HTERT RPE-1 (cell line): ENCODE measurements around the gene CASTOR2.
"Not testable (repeated sequence)": the region's sequence is repeated elsewhere in the genome, so short reads cannot be mapped to it uniquely, and the experiment has no call there.

Experiments
- in situ Hi-C: fragments of 300-500 bp; cut with MboI; formaldehyde crosslinking; loops from 4 replicates; pipeline ENCODE4 v1.14.3; 2020; ENCODE audit warnings: low sequenced_read_pairs

Gene CASTOR2

GRCh38 chr7:75049817-75050216 is 85.3 kb downstream of the CASTOR2 start:
- in situ Hi-C loops = no loop called here

- in situ Hi-C loops = no loop called here
Measured at GRCh38 chr7:75050501-75050900, 86.0 kb downstream of the CASTOR2 start.

- in situ Hi-C loops = no loop called here
Measured at GRCh38 chr7:75054744-75055143, 90.2 kb downstream of the CASTOR2 start.

GRCh38 chr7:75055155-75055554 is 90.7 kb downstream of the CASTOR2 start:
- in situ Hi-C loops = no loop called here

GRCh38 chr7:75055830-75056772 is 91.6 kb downstream of the CASTOR2 start:
- in situ Hi-C loops = no loop called here

GRCh38 chr7:75058406-75058805 is 93.9 kb downstream of the CASTOR2 start:
- in situ Hi-C loops = no loop called here

- in situ Hi-C loops = no loop called here
Measured at GRCh38 chr7:75064291-75064690, 99.8 kb downstream of the CASTOR2 start.

GRCh38 chr7:75064801-75065200 is 100.3 kb downstream of the CASTOR2 start:
- in situ Hi-C loops = no loop called here

- in situ Hi-C loops = no loop called here
Measured at GRCh38 chr7:75066521-75066920, 102.0 kb downstream of the CASTOR2 start.

- in situ Hi-C loops = no loop called here
Measured at GRCh38 chr7:75072981-75073283, 108.4 kb downstream of the CASTOR2 start.

- in situ Hi-C loops = not testable (repeated sequence)
Measured at GRCh38 chr7:75074262-75074641, 109.7 kb downstream of the CASTOR2 start.
